SK-N-MC (cell line): ENCODE data around the gene CEMP1.
"Not testable (repeated sequence)": the region's sequence is repeated elsewhere in the genome, so short reads cannot be mapped to it uniquely, and the experiment has no call there.

ENCODE experiments used
- EZH2 ChIP-seq: fragments of 200-600 bp; sonication (generic); IDR thresholded peaks from one replicate; pipeline ENCODE4 v1.6.1; 2017; ENCODE audit warnings: antibody characterized with exemption
- FOXP2 ChIP-seq: optimal IDR thresholded peaks from 2 replicates; pipeline ENCODE3; 2011; ENCODE audit warnings: mild to moderate bottlenecking, moderate library complexity; ENCODE audit not compliant: insufficient read depth; ENCODE audit errors: extremely low read length, control extremely low read depth
- POLR2AphosphoS5 ChIP-seq: IDR thresholded peaks from 2 replicates; pipeline ENCODE4 v1.6.1; 2012; ENCODE audit warnings: mild to moderate bottlenecking, low read depth, low read length, borderline replicate concordance

GRCh38 chr16:2557150-2557549, 25.9 kb upstream of the CEMP1 start:
- TF ChIP-seq EZH2, POLR2AphosphoS5, FOXP2: not testable (repeated sequence)
